IMR-90 (cell line): Measurements from ENCODE around the gene SENP7.

Experiments
- BHLHE40 ChIP-seq: fragments of 150-350 bp; IDR thresholded peaks from 2 replicates; pipeline ENCODE4 v1.6.1; 2016; ENCODE audit warnings: mild to moderate bottlenecking, low read depth, low read length
- CEBPB ChIP-seq: IDR thresholded peaks from 2 replicates; pipeline ENCODE4 v1.6.1; 2012; ENCODE audit warnings: low read depth, low read length, improper control_type of control experiment
- CHD1 ChIP-seq: IDR thresholded peaks from 2 replicates; pipeline ENCODE4 v1.6.1; 2012; ENCODE audit warnings: low read depth, low read length, improper control_type of control experiment
- FOS ChIP-seq: fragments of 150-350 bp; IDR thresholded peaks from 2 replicates; pipeline ENCODE4 v1.6.1; 2016; ENCODE audit warnings: low read depth, low read length
- MXI1 ChIP-seq: IDR thresholded peaks from 2 replicates; pipeline ENCODE4 v1.6.1; 2012; ENCODE audit warnings: low read depth, mild to moderate bottlenecking, low read length, moderate library complexity, borderline replicate concordance
- POLR2A ChIP-seq: IDR thresholded peaks from 2 replicates; pipeline ENCODE4 v1.6.1; 2012; ENCODE audit warnings: mild to moderate bottlenecking, low read depth, low read length
- RAD21 ChIP-seq: IDR thresholded peaks from 2 replicates; pipeline ENCODE4 v1.6.1; 2012; ENCODE audit warnings: low read length, improper control_type of control experiment
- RFX5 ChIP-seq: IDR thresholded peaks from 2 replicates; pipeline ENCODE4 v1.8.0; 2012; ENCODE audit warnings: low read depth, mild to moderate bottlenecking, low read length, moderate library complexity
- TF ChIP-seq, protein P1 (sequence below): conservative IDR thresholded peaks from 2 replicates; pipeline ENCODE4 v1.5.1; 2012; ENCODE audit warnings: mild to moderate bottlenecking, low read depth, low read length, improper control_type of control experiment
- TF ChIP-seq, protein P2 (sequence below): fragments of 150-350 bp; IDR thresholded peaks from 2 replicates; pipeline ENCODE4 v1.6.1; 2017; ENCODE audit warnings: mild to moderate bottlenecking, antibody characterized with exemption, low read length, low read depth

DNA sequence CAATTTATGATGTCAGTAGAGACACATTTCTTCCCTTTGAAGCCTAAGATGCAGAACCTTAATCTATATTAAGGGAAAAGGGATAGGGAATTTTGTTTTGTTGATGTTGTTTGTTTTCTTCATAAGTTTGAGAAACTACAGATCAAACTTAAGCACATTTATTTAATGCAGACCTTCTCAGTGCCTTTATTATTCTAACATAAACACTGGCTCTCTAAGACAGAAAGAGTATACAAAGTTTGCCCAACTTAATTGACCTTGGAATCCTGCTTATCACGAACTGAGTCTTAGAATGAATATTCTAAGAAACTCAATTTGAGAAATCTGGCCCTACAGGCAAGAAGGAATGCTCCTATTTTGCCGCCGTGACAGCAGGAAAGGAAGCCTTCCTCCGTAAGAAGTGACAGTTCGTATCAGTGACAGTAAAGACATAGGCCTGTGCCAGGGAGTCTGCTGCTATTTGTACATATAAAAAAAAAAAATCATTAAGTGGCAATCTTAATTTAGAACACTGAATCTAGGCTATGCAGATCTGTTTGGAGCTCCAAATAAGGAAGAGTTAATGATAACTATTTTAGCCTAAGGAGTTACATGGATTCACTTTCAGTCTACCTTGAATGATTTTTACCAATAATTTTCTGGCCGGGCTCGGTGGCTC, 183.9 kb downstream of the SENP7 start:
- TF ChIP-seq, protein P1, sequence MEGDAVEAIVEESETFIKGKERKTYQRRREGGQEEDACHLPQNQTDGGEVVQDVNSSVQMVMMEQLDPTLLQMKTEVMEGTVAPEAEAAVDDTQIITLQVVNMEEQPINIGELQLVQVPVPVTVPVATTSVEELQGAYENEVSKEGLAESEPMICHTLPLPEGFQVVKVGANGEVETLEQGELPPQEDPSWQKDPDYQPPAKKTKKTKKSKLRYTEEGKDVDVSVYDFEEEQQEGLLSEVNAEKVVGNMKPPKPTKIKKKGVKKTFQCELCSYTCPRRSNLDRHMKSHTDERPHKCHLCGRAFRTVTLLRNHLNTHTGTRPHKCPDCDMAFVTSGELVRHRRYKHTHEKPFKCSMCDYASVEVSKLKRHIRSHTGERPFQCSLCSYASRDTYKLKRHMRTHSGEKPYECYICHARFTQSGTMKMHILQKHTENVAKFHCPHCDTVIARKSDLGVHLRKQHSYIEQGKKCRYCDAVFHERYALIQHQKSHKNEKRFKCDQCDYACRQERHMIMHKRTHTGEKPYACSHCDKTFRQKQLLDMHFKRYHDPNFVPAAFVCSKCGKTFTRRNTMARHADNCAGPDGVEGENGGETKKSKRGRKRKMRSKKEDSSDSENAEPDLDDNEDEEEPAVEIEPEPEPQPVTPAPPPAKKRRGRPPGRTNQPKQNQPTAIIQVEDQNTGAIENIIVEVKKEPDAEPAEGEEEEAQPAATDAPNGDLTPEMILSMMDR, result no peak
- no peak for TF ChIP-seq RFX5
- no peak for TF ChIP-seq POLR2A
- no peak for TF ChIP-seq MXI1
- TF ChIP-seq RAD21, result no peak
- TF ChIP-seq, protein P2, sequence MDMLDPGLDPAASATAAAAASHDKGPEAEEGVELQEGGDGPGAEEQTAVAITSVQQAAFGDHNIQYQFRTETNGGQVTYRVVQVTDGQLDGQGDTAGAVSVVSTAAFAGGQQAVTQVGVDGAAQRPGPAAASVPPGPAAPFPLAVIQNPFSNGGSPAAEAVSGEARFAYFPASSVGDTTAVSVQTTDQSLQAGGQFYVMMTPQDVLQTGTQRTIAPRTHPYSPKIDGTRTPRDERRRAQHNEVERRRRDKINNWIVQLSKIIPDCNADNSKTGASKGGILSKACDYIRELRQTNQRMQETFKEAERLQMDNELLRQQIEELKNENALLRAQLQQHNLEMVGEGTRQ, result no peak
- no peak for TF ChIP-seq FOS
- no peak for TF ChIP-seq CEBPB
- no peak for TF ChIP-seq CHD1
- TF ChIP-seq BHLHE40, result no peak
